ENCODE results near the gene RAP1A.
"Not testable (repeated sequence)": the region's sequence is repeated elsewhere in the genome, so short reads cannot be mapped to it uniquely, and the experiment has no call there.

Gene RAP1A

GRCh38 chr1:111630567-111630966, 11.0 kb downstream of the RAP1A start:
- no peak for DNase-seq

- no peak for DNase-seq
Observed at GRCh38 chr1:111631502-111631901, 11.9 kb downstream of the RAP1A start.

DNA sequence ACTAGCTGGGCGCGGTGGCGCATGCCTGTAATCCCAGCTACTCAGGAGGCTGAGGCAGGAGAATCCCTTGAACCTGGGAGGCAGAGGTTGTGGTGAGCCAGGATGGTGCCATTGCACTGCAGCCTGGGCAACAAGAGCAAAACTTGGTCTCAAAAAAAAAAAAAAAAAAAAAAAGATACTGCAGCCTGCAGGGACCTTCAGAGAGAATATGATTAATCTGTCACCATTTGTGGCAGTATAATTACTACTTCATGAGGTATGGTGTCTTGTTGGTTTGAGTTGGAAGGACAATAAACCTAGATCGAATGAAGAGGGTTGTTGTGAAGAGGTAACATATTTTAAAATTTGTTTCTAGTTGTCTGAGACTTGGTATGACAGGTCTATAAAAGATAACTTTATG, 13.2 kb downstream of the RAP1A start:
- not testable (repeated sequence) for DNase-seq

DNA sequence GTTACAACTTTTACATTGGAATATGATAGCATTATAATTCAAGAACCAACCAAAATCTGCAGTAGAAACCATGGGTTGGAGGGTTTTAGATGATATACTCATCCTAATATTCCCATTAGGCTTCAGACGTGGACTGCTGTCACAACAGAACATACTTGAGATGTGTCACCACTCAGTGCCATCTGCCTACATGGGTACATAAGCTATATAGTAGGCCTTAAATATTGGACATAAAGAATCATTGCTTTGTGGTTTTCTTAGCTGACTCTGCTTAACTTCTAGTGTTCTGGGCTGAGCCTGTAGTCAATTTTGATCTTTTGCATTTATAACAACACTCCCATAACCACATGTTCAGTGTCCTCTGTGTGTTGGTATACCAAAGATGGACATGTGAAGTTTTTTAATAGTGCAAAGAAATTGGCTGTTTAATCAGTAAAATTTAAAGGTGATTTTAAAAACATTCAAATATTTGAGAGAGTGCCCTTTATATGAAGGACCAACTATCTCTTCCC, 14.2 kb downstream of the RAP1A start:
- DNase-seq: no peak

DNA sequence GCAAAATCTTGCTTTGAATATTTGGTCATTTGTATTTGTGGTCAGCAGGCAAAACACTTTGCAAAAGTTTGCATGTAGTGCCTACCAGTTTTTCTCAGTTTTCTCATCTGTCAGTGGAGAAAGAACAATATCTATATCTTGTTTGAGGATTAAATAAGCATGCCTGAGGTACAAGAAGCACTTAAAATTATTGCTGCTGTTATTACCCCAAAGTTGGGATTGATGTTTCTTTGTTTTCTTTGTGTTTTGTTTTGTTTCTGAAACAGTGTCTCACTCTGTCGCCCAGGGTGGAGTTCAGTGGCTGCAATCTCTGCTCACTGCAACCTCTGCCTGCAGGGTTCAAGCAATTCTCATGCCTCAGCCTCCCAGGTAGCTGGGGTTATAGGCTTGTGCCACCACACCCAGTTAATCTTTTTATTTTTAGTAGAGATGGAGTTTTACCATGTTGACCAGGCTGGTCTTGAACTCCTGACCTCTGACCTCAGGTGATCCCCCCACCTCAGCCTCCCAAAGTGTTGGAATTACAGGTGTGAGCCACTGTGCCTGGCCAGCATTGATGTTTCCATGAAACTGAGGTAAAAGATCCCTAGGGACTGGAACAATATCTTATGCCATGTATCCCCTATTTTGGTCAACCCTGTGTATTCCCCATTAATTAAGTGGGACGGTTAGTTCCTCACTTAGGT, 15.9 kb downstream of the RAP1A start:
- no peak for DNase-seq

DNA sequence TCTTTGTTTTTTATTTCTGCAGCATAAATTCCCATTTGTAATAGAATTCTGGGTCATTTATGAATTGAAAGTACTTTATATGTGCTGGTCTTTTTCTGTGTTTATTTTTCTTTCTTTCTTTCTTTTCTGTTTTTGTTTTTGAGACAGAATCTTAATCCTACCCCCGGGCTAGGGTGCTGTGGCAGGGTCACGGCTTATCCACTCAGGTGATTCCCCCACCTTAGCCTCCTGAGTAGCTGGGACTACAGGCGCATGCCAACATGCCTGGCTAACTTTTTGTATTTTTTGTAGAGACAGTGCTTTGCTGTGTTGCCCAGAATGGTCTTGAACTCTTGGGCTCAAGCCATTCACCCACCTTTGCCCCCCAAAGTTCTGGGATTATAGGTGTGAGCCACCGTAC, 18.7 kb downstream of the RAP1A start:
- no peak for DNase-seq

- DNase-seq: no peak
Observed at GRCh38 chr1:111639602-111640198, 20.1 kb downstream of the RAP1A start.

- DNase-seq: no peak
Observed at GRCh38 chr1:111643097-111643496, 23.5 kb downstream of the RAP1A start.

GRCh38 chr1:111643696-111644095, 24.1 kb downstream of the RAP1A start:
- DNase-seq: no peak

GRCh38 chr1:111644506-111644905, 24.9 kb downstream of the RAP1A start:
- no peak for DNase-seq

GRCh38 chr1:111647736-111648135, 28.1 kb downstream of the RAP1A start:
- DNase-seq: peak; percentile 40

- no peak for DNase-seq
Observed at GRCh38 chr1:111648806-111649205, 29.2 kb downstream of the RAP1A start.

DNA sequence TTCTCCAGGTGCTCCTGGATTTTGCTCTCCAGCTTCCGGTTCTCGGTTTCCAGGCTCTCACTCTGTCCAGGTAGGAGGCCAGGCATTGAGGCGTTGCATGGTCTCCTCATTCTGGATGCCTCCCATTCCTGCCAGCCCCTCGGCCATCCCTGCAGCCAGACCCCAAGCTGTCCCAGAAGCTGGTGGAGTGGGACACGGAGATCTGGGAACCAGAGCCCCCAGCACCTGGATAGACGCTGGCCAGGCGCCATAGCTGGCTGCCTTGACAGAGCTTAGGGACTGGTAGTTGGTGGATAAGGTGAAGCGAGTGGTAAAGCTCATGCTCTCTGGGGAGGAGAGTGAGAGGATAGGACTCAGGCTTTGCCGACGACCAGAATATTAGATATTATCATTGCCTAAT, 29.6 kb downstream of the RAP1A start:
- no peak for DNase-seq

- DNase-seq: no peak
Observed at GRCh38 chr1:111649648-111650047, 30.1 kb downstream of the RAP1A start.

DNA sequence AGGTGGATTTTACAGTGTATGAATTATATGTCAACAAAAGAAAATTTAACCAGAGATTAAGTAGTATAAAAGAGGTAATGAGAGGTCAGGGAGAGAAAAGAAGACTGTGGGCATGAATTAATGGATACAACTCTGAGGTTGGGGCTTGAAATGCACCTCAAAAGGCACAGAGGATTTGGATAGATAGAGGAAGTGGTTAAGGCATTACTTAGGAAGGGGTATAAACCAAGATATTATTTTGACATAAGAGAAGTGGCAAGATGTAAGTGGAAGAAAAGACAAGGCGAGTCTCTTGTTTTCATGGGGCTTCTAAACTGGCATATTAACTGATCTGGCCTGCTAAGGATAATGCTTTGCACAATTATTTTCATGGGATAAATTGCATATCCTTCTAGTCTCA, 34.1 kb downstream of the RAP1A start:
- no peak for DNase-seq

GRCh38 chr1:111654839-111655238, 35.2 kb downstream of the RAP1A start:
- DNase-seq: no peak

DNA sequence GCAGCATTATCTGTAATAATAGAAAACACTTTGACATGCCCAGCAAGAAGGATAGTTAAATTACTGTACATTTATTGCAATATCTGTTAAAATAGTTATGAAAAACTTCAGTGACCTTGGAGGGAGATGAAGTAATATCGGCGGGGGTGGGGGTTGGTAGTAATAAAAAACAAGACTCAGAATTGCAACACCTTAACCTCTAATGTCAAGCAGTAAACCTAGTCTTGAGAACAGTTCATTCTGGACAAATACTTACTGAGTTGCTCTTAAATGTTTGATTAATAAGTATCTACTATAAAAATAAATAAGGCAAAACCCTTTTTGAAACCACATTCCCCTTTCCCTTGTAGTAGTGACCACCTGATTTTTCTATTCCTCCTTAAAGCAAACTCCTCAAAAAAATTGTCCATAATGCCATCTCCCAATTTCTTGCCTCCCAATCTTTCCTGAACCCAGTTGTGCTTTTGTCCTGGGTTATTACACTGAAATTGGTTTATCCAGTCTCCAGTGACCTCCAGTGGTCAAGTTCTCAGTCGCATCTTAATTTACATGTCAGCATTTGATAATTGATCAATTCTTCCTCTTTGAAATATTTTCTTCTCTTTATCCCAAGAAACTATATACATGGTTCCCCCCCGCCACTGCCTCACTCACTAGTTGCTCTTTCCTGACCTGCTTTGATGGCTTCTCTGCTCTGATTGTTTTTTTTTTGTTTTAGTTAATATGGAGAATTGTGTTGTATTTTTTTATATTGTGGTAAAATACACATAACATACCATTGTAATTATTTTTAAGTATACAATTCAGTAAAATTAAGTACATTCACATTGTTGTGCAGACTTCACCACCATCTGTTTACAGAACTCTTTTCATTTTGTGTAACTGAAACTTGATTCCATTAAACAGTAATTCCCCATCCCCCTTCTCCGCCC, 36.8 kb downstream of the RAP1A start:
- peak; percentile 31 for DNase-seq

- no peak for DNase-seq
Observed at GRCh38 chr1:111658622-111659021, 39.0 kb downstream of the RAP1A start.

GRCh38 chr1:111660204-111661150, 40.9 kb downstream of the RAP1A start:
- peak; percentile 13 for DNase-seq

- DNase-seq: no peak
Observed at GRCh38 chr1:111664652-111665051, 45.1 kb downstream of the RAP1A start.

- DNase-seq: no peak
Observed at GRCh38 chr1:111665497-111665896, 45.9 kb downstream of the RAP1A start.

DNA sequence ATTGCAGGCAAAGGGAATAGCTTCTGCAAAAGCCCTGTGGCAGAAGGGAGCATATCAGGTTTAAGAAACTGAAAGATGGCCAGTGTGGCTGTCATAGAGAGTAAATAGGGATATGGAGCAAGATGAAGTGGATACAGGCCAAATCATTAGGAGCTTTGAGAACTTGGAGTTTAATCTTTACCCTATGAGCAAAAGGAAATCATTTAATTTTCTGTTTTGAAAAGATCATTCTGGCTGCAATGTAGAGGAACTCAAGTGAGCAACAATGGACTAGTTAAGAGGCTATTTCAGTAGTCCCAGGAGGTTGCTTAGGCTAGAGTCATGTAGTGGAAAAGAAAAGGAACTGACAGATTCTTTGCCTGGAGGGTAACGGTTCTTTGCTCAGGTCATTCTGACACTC, 47.2 kb downstream of the RAP1A start:
- no peak for DNase-seq
